NCI-H345 treated with DMSO at 0.1 percent for 48 hours (cell line): Measurements from ENCODE around the gene MPND.
A peak's percentile ranks its signal among the peaks of the same experiment; 100 is the strongest.

Experiments
- DNase-seq: peaks from one replicate; lab custom pipeline; 2025; ENCODE audit not compliant: unreplicated experiment; lab: John Stamatoyannopoulos, UW

The MPND gene

GRCh38 chr19:4365791-4366665 is 22.7 kb downstream of the MPND start:
- DNase-seq: no peak

- DNase-seq: no peak
These were observed 23.4 kb downstream of the MPND start for GRCh38 chr19:4366666-4367335.

- DNase-seq: no peak
These were observed 24.0 kb downstream of the MPND start for GRCh38 chr19:4367336-4367723.

- DNase-seq: no peak
These were observed 24.4 kb downstream of the MPND start for GRCh38 chr19:4367781-4368127.

- DNase-seq: no peak
These were observed 24.9 kb downstream of the MPND start for GRCh38 chr19:4368128-4368820.

GRCh38 chr19:4369109-4369887 is 25.9 kb downstream of the MPND start:
- no peak for DNase-seq

- DNase-seq: no peak
These were observed 26.5 kb downstream of the MPND start for GRCh38 chr19:4369888-4370260.

GRCh38 chr19:4370418-4371041 is 27.2 kb downstream of the MPND start:
- DNase-seq: no peak

GRCh38 chr19:4371247-4372164 is 28.1 kb downstream of the MPND start:
- no peak for DNase-seq

- no peak for DNase-seq
These were observed 29.0 kb downstream of the MPND start for GRCh38 chr19:4372165-4373012.

GRCh38 chr19:4373013-4373367 is 29.6 kb downstream of the MPND start:
- DNase-seq: no peak

- DNase-seq: no peak
These were observed 30.5 kb downstream of the MPND start for GRCh38 chr19:4373601-4374497.

GRCh38 chr19:4374498-4375163 is 31.3 kb downstream of the MPND start:
- DNase-seq: no peak

- DNase-seq: peak; percentile 20
These were observed 32.0 kb downstream of the MPND start for GRCh38 chr19:4375164-4376027.

- DNase-seq: no peak
These were observed 32.8 kb downstream of the MPND start for GRCh38 chr19:4376028-4376670.

- no peak for DNase-seq
These were observed 33.3 kb downstream of the MPND start for GRCh38 chr19:4376671-4376990.
